ENCODE results near the gene C20orf202. TPM values are rescaled to one million over a fixed set of nuclear protein-coding genes. Genes with fewer than 3 reads are reported as not detected.

C20orf202 gene
- polyA plus RNA-seq (2013, experiment 1 of 4): 0.26 TPM
- polyA plus RNA-seq (2013, experiment 2 of 4): 0.20 TPM
- polyA plus RNA-seq (2013, experiment 3 of 4): not detected
- not detected for polyA plus RNA-seq (2013, experiment 4 of 4)

DNA sequence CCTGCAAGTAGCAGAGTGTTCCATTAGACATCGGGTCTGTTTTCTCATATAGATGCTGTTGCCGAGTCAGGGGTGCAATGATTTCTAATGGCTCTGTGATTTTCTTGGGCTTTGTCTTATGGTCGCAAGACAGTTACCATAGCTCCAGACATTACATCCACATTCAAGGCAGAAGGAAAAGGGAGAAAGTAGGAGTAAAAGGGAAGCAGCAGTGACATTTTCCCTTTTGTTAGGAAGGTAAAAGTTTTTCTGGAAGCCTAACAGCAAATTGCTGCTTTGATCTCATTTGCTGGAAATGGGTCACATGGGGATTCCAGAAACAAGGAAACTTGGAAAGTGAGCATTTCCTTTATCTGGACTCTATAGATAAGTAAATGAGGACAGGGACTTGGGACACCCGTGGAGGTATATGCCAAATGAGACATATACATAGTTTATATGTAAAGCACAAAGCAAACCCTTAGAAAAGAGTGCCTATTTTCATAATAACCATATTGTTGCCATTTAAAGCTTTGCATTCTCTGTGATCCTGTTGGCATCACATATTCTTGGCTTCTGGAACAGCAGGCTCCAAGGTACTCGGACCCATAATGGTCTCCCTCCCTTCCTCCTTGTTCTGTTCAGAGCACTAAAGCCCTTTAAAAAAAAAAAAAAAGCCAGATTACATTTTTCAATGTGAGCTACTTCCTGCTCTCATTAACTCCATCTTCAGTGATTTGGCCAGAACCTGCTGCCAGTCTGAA is at the start of gene C20orf202:
C20orf202 (plus strand) TSS at position 693 of the 743 bp plus-strand sequence. CDS start 132 bp downstream, outside the sequence.
- no peaks in the 10 kb centered on the region for H3K4me1 ChIP-seq (ENCODE audit: control insufficient read depth, insufficient read depth, low read length)
- H3K4me3 ChIP-seq (ENCODE audit: insufficient read depth, low read depth, low read length): no peak within 1 kb of the TSS
- no peaks in the 10 kb centered on the region for H3K27me3 ChIP-seq (ENCODE audit: control insufficient read depth, insufficient read depth, low read length, poor library complexity, severe bottlenecking)
- no peaks in the 10 kb centered on the region for H3K36me3 ChIP-seq (ENCODE audit: control insufficient read depth, insufficient read depth, low read length)
- H3K27ac ChIP-seq (ENCODE audit: insufficient read depth, low read depth, low read length, poor library complexity, severe bottlenecking): no peak within 1 kb of the TSS
- H3K9me3 ChIP-seq (ENCODE audit: control insufficient read depth, low read length): no peaks in the 10 kb centered on the region
- WGBS, 2 experiments: 86 to 88% methylated on average over 4 of the region's 5 CpGs

DNA sequence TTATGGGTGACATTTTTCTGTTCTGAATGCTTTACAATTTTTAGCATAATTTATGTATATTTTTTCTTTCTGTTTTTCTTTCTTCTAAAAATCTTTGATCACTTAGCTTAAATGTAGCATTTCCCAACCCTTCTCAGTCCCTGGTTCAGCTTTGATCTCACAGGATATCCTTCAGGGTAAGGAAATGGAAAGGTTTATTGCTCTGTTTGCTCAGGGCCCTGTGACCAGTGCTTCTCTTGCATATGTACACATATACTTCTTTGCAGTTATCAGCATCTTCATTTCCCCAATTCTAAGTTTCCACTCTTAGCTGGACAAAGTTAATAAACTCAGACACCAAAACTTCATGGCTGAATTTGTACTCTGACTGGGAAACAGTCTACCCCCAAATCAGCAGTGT is 49.0 kb upstream of the C20orf202 start:
- no peak overlapping the region for H3K27ac ChIP-seq (ENCODE audit: insufficient read depth, low read depth, low read length, poor library complexity, severe bottlenecking)
- H3K27me3 ChIP-seq (ENCODE audit: control insufficient read depth, insufficient read depth, low read length, poor library complexity, severe bottlenecking): no peaks in the 10 kb centered on the region
- no peaks in the 10 kb centered on the region for H3K4me1 ChIP-seq (ENCODE audit: control insufficient read depth, insufficient read depth, low read length)
- H3K4me3 ChIP-seq (ENCODE audit: insufficient read depth, low read depth, low read length): no peak overlapping the region
- no peaks in the 10 kb centered on the region for H3K9me3 ChIP-seq (ENCODE audit: control insufficient read depth, low read length)
- no peaks in the 10 kb centered on the region for H3K36me3 ChIP-seq (ENCODE audit: control insufficient read depth, insufficient read depth, low read length)

DNA sequence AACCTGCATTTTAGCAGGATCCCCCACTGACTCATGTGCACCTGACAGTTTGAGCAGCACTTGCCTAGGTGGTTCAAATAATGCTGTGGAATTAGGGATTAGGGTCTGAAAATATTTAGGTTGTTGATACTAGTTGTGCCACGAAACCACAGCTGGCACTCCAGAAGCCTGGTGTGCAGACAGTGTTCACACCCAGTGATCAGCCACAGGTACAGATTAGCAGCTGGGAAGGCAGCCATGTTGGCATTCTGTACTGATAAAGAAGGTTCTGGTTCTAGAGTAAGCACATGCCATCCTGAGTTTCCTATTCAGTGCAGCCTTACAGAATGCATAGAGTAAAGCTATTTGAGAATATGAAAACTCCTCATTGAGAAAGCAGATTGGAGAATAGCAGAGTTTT is 48.6 kb upstream of the C20orf202 start:
- H3K36me3 ChIP-seq (ENCODE audit: control insufficient read depth, insufficient read depth, low read length): no peaks in the 10 kb centered on the region
- H3K9me3 ChIP-seq (ENCODE audit: control insufficient read depth, low read length): no peaks in the 10 kb centered on the region
- no peaks in the 10 kb centered on the region for H3K27me3 ChIP-seq (ENCODE audit: control insufficient read depth, insufficient read depth, low read length, poor library complexity, severe bottlenecking)
- H3K27ac ChIP-seq (ENCODE audit: insufficient read depth, low read depth, low read length, poor library complexity, severe bottlenecking): no peak overlapping the region
- H3K4me1 ChIP-seq (ENCODE audit: control insufficient read depth, insufficient read depth, low read length): no peaks in the 10 kb centered on the region
- H3K4me3 ChIP-seq (ENCODE audit: insufficient read depth, low read depth, low read length): no peak overlapping the region
- WGBS, 2 experiments: 91 to 95% methylated on average over 1 of the region's 1 CpG

DNA sequence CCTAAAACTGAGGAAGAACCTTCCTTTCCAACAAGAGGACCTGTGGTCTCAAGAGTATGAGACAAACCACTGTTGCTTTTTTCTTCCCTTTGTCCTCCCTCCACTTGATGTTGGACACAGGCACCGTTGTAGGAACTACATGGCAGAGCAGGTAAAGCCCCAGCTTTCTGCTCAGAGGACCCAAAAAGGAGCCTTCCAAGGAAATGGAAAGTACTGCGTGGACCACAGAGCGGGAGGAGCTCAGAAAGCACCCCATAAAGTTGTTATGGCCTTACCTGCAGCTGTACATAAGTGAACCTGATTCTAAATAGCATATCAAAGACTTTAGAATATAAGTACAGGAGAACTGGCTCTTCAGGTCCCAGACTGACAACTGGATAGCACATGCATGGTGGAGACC is 47.9 kb upstream of the C20orf202 start:
- Histone ChIP-seq H3K4me1 (ENCODE audit: control insufficient read depth, insufficient read depth, low read length) (no peaks in the 10 kb centered on the region), H3K27me3 (ENCODE audit: control insufficient read depth, insufficient read depth, low read length, poor library complexity, severe bottlenecking) (no peaks in the 10 kb centered on the region), H3K36me3 (ENCODE audit: control insufficient read depth, insufficient read depth, low read length) (no peaks in the 10 kb centered on the region), H3K4me3 (ENCODE audit: insufficient read depth, low read depth, low read length) (no peak overlapping the region), H3K27ac (ENCODE audit: insufficient read depth, low read depth, low read length, poor library complexity, severe bottlenecking) (no peak overlapping the region), H3K9me3 (ENCODE audit: control insufficient read depth, low read length) (no peaks in the 10 kb centered on the region)
- WGBS, 2 experiments: 79 to 82% methylated on average over 3 of the region's 3 CpGs

DNA sequence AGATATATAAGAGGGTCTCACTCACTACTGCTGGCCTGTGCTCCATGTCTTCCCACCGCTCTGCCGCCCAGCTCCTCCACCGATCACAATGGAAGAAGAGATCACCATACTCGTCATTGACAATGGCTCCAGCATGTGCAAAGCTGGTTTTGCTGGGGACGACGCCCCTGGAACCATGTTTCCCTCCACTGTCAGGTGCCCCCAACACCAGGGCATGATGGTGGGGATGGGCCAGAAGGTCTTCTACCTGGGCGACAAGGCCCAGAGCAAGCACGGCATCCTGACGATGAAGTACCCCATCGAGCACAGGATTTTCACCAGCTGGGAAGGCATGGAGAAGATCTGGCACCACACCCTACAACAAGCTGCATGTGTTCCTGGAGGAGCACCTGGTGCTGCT is 42.8 kb upstream of the C20orf202 start:
- H3K36me3 ChIP-seq (ENCODE audit: control insufficient read depth, insufficient read depth, low read length): peaks cover 14% of the 10 kb centered on the region
- 95 to 98% methylated on average over 10 of the region's 10 CpGs for WGBS, 2 experiments
- no peaks in the 10 kb centered on the region for H3K9me3 ChIP-seq (ENCODE audit: control insufficient read depth, low read length)
- H3K4me3 ChIP-seq (ENCODE audit: insufficient read depth, low read depth, low read length): no peak overlapping the region
- H3K27me3 ChIP-seq (ENCODE audit: control insufficient read depth, insufficient read depth, low read length, poor library complexity, severe bottlenecking): no peaks in the 10 kb centered on the region
- no peak overlapping the region for H3K27ac ChIP-seq (ENCODE audit: insufficient read depth, low read depth, low read length, poor library complexity, severe bottlenecking)
- H3K4me1 ChIP-seq (ENCODE audit: control insufficient read depth, insufficient read depth, low read length): no peaks in the 10 kb centered on the region

DNA sequence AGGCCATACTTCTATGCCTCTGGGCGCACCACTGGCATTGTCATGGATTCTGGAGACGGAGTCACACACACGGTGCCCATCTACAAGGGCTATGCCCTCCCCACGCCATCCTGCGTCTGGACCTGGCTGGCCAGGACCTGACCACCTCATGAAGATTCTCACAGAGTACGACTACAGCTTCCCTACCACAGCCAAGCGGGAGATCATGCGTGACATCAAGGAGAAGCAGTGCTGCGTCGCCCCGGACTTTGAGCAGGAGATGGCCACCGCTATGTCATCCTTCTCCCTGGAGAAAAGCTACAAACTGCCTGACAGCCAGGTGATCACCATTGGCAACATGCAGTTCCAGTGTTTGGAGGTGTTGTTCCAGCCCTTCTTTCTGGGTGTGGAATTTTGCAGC is 42.3 kb upstream of the C20orf202 start:
- no peak overlapping the region for H3K27ac ChIP-seq (ENCODE audit: insufficient read depth, low read depth, low read length, poor library complexity, severe bottlenecking)
- peaks cover 15% of the 10 kb centered on the region for H3K36me3 ChIP-seq (ENCODE audit: control insufficient read depth, insufficient read depth, low read length)
- H3K4me3 ChIP-seq (ENCODE audit: insufficient read depth, low read depth, low read length): no peak overlapping the region
- WGBS, 2 experiments: 95 to 96% methylated on average over 12 of the region's 12 CpGs
- no peaks in the 10 kb centered on the region for H3K9me3 ChIP-seq (ENCODE audit: control insufficient read depth, low read length)
- H3K4me1 ChIP-seq (ENCODE audit: control insufficient read depth, insufficient read depth, low read length): no peaks in the 10 kb centered on the region
- no peaks in the 10 kb centered on the region for H3K27me3 ChIP-seq (ENCODE audit: control insufficient read depth, insufficient read depth, low read length, poor library complexity, severe bottlenecking)

DNA sequence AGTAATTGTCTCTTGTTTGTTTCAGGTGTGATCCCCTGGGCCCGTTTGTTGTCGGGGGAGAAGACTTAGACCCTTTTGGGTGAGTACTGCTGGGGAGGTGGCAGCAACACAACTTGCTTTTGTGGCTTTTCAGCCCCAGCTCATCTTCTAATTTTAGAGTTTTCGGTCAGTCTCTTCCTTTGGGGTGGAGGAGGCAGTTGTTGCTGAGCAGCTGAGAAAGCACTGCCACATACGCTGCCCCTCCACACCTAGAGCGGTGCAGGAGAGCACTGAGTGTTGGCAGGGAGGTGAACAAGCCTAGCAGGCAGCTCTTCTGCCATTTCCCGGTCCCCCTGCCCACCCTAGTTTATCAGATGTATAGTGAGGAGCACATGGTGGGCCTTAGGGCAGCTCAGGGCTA is 40.1 kb upstream of the C20orf202 start:
- Histone ChIP-seq H3K36me3 (ENCODE audit: control insufficient read depth, insufficient read depth, low read length) (peaks cover 21% of the 10 kb centered on the region), H3K27me3 (ENCODE audit: control insufficient read depth, insufficient read depth, low read length, poor library complexity, severe bottlenecking) (no peaks in the 10 kb centered on the region), H3K4me1 (ENCODE audit: control insufficient read depth, insufficient read depth, low read length) (no peaks in the 10 kb centered on the region), H3K27ac (ENCODE audit: insufficient read depth, low read depth, low read length, poor library complexity, severe bottlenecking) (no peak overlapping the region), H3K9me3 (ENCODE audit: control insufficient read depth, low read length) (no peaks in the 10 kb centered on the region), H3K4me3 (ENCODE audit: insufficient read depth, low read depth, low read length) (no peak overlapping the region)
- 94 to 98% methylated on average over 6 of the region's 6 CpGs for WGBS, 2 experiments

DNA sequence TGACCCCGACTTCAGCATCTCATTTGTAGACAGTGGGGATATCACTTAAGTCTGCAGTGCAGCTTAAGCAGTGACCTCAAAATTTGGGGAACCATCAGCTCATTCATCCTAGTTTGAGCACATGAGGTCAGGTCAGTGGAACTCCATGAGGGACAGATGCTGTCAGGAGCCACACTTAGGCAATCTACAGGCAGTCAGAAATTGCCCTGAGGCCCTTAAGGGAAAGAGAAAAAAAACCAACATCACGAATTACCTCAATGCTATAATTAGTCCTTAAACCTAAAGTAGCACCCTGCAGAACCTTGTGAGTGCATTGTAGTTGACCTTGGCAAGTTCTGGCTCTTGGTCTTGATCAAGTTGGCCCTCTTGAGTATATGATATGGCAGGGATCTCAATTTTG is 39.6 kb upstream of the C20orf202 start:
- Histone ChIP-seq H3K27ac (ENCODE audit: insufficient read depth, low read depth, low read length, poor library complexity, severe bottlenecking) (no peak overlapping the region), H3K36me3 (ENCODE audit: control insufficient read depth, insufficient read depth, low read length) (peaks cover 26% of the 10 kb centered on the region), H3K9me3 (ENCODE audit: control insufficient read depth, low read length) (no peaks in the 10 kb centered on the region), H3K4me3 (ENCODE audit: insufficient read depth, low read depth, low read length) (no peak overlapping the region), H3K4me1 (ENCODE audit: control insufficient read depth, insufficient read depth, low read length) (no peaks in the 10 kb centered on the region), H3K27me3 (ENCODE audit: control insufficient read depth, insufficient read depth, low read length, poor library complexity, severe bottlenecking) (no peaks in the 10 kb centered on the region)
- WGBS, 2 experiments: 90 to 98% methylated on average over 2 of the region's 2 CpGs

DNA sequence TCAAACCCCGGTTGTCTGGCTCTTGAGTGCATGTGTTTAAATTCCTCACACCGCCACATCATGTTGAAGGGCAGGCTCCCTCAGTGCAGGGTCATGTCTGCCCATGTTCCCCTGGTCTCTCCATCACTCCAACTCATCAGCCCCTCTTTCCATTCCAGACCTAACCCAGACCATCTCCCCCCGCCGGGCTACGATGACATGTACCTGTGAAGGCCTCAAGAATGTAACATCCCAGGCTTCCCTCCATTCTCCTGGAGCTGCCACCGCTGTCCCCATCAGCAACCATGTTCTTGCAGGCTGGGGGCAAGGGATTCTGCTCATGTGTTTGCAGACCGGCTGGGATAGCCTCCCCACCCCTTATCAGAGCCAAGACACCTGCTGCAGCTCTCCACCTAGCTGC is 38.4 kb upstream of the C20orf202 start:
- peaks cover 26% of the 10 kb centered on the region for H3K36me3 ChIP-seq (ENCODE audit: control insufficient read depth, insufficient read depth, low read length)

DNA sequence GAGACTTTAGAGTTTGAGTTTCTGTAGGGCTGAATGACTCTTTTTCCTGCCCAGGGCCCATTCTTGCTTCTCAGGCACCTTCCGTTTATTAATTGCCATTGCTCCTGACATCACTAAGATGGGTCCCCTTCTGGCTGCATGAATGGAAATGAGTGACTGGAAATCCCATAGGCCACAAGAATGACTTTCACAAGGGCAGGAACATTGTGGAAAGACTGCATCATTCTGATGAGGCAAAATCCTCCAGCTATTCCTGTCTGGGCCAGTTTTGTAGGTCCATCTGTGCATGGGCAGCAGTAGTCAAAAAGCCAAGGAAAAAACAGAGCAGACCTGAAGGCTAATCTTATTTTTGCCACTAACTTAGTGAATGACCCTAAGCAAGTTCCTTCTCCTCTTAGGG is 37.7 kb upstream of the C20orf202 start:
- H3K27ac ChIP-seq (ENCODE audit: insufficient read depth, low read depth, low read length, poor library complexity, severe bottlenecking): no peak overlapping the region
- H3K27me3 ChIP-seq (ENCODE audit: control insufficient read depth, insufficient read depth, low read length, poor library complexity, severe bottlenecking): no peaks in the 10 kb centered on the region
- no peaks in the 10 kb centered on the region for H3K9me3 ChIP-seq (ENCODE audit: control insufficient read depth, low read length)
- peaks cover 26% of the 10 kb centered on the region for H3K36me3 ChIP-seq (ENCODE audit: control insufficient read depth, insufficient read depth, low read length)
- no peak overlapping the region for H3K4me3 ChIP-seq (ENCODE audit: insufficient read depth, low read depth, low read length)
- 88 to 100% methylated on average over 1 of the region's 1 CpG for WGBS, 2 experiments
- no peaks in the 10 kb centered on the region for H3K4me1 ChIP-seq (ENCODE audit: control insufficient read depth, insufficient read depth, low read length)

More for the DNA sequence above, 38.4 kb upstream of the C20orf202 start:
- no peak overlapping the region for H3K27ac ChIP-seq (ENCODE audit: insufficient read depth, low read depth, low read length, poor library complexity, severe bottlenecking)
- no peaks in the 10 kb centered on the region for H3K4me1 ChIP-seq (ENCODE audit: control insufficient read depth, insufficient read depth, low read length)
- WGBS, 2 experiments: 92 to 96% methylated on average over 7 of the region's 7 CpGs
- no peak overlapping the region for H3K4me3 ChIP-seq (ENCODE audit: insufficient read depth, low read depth, low read length)
- H3K9me3 ChIP-seq (ENCODE audit: control insufficient read depth, low read length): no peaks in the 10 kb centered on the region
- H3K27me3 ChIP-seq (ENCODE audit: control insufficient read depth, insufficient read depth, low read length, poor library complexity, severe bottlenecking): no peaks in the 10 kb centered on the region
